NCI-H748 (cell line): Measurements from ENCODE around the gene MAP3K13.
A peak's percentile ranks its signal among the peaks of the same experiment; 100 is the strongest.
"Not testable (repeated sequence)": the region's sequence is repeated elsewhere in the genome, so short reads cannot be mapped to it uniquely, and the experiment has no call there.

Source experiments
- DNase-seq: peaks from one replicate; lab custom pipeline; 2025; ENCODE audit not compliant: unreplicated experiment; lab: John Stamatoyannopoulos, UW

Gene MAP3K13

GRCh38 chr3:185442031-185442430 lies 79.1 kb downstream of the MAP3K13 start:
- no peak for DNase-seq

GRCh38 chr3:185444329-185444728 lies 81.4 kb downstream of the MAP3K13 start:
- no peak for DNase-seq

GRCh38 chr3:185448107-185448506 lies 85.2 kb downstream of the MAP3K13 start:
- DNase-seq = no peak

- DNase-seq = not testable (repeated sequence)
These were observed 88.5 kb downstream of the MAP3K13 start for GRCh38 chr3:185451432-185451831.

- DNase-seq = no peak
These were observed 94.4 kb downstream of the MAP3K13 start for GRCh38 chr3:185457376-185457775.

GRCh38 chr3:185460309-185460708 lies 97.4 kb downstream of the MAP3K13 start:
- no peak for DNase-seq

- no peak for DNase-seq
These were observed 97.9 kb downstream of the MAP3K13 start for GRCh38 chr3:185460719-185461350.

GRCh38 chr3:185465471-185465870 lies 102.5 kb downstream of the MAP3K13 start:
- DNase-seq = no peak

- not testable (repeated sequence) for DNase-seq
These were observed 103.2 kb downstream of the MAP3K13 start for GRCh38 chr3:185466123-185466522.

- no peak for DNase-seq
These were observed 106.6 kb downstream of the MAP3K13 start for GRCh38 chr3:185469542-185469941.

GRCh38 chr3:185470323-185470722 lies 107.4 kb downstream of the MAP3K13 start:
- no peak for DNase-seq

- DNase-seq = no peak
These were observed 110.4 kb downstream of the MAP3K13 start for GRCh38 chr3:185473290-185473815.

GRCh38 chr3:185474922-185475321 lies 112.0 kb downstream of the MAP3K13 start:
- not testable (repeated sequence) for DNase-seq

GRCh38 chr3:185477316-185477715 lies 114.4 kb downstream of the MAP3K13 start:
- no peak for DNase-seq

- no peak for DNase-seq
These were observed 116.5 kb downstream of the MAP3K13 start for GRCh38 chr3:185479373-185479945.

- no peak for DNase-seq
These were observed 121.4 kb downstream of the MAP3K13 start for GRCh38 chr3:185484296-185484695.

GRCh38 chr3:185486394-185486793 lies 123.5 kb downstream of the MAP3K13 start:
- no peak for DNase-seq

GRCh38 chr3:185488465-185488864 lies 125.5 kb downstream of the MAP3K13 start:
- DNase-seq = no peak

- no peak for DNase-seq
These were observed 126.5 kb downstream of the MAP3K13 start for GRCh38 chr3:185489462-185489861.

GRCh38 chr3:185490241-185490640 lies 127.3 kb downstream of the MAP3K13 start:
- no peak for DNase-seq

- DNase-seq = peak; percentile 89
These were observed 135.8 kb downstream of the MAP3K13 start, which contains the start of gene TMEM41A for GRCh38 chr3:185498503-185499396. Gene TMEM41A (minus strand): TSS chr3:185499035. CDS start chr3:185498961, 74 bp downstream.

GRCh38 chr3:185502987-185503386 lies 140.1 kb downstream of the MAP3K13 start:
- DNase-seq = no peak
